ENCODE data around the gene FBXO10.
"Not testable (repeated sequence)": the region's sequence is repeated elsewhere in the genome, so short reads cannot be mapped to it uniquely, and the experiment has no call there.

FBXO10 gene

GRCh38 chr9:37511016-37512010 is 64.9 kb downstream of the FBXO10 start:
- DNase-seq (ENCODE audit: low read depth) = peak; percentile 22

GRCh38 chr9:37510053-37510452 is 66.1 kb downstream of the FBXO10 start:
- DNase-seq (ENCODE audit: low read depth); H3K4me3 ChIP-seq (ENCODE audit: low read depth, low read length): not testable (repeated sequence)

More at GRCh38 chr9:37511016-37512010, 64.9 kb downstream of the FBXO10 start:
- no peak for TF ChIP-seq MAX (IDR thresholded peaks at IDR 0.05; ENCODE audit: low read depth, low read length)
- no peak for TF ChIP-seq MYC (IDR thresholded peaks at IDR 0.05; ENCODE audit: low read depth, low read length)
- TF ChIP-seq POLR2A (IDR thresholded peaks at IDR 0.05; ENCODE audit: extremely low read depth, insufficient read length) = no peak
- no peak for TF ChIP-seq CTCF (IDR thresholded peaks at IDR 0.05; ENCODE audit: low read depth, low read length)
- H3K4me3 ChIP-seq (ENCODE audit: low read depth, low read length) = no peak overlapping the region

GRCh38 chr9:37509536-37509935 is 66.6 kb downstream of the FBXO10 start:
- TF ChIP-seq MAX (IDR thresholded peaks at IDR 0.05; ENCODE audit: low read depth, low read length) (no peak), MYC (IDR thresholded peaks at IDR 0.05; ENCODE audit: low read depth, low read length) (no peak), CTCF (IDR thresholded peaks at IDR 0.05; ENCODE audit: low read depth, low read length) (no peak), POLR2A (IDR thresholded peaks at IDR 0.05; ENCODE audit: extremely low read depth, insufficient read length) (no peak)
- H3K4me3 ChIP-seq (ENCODE audit: low read depth, low read length) = no peak overlapping the region
- DNase-seq (ENCODE audit: low read depth) = no peak

- H3K4me3 ChIP-seq (ENCODE audit: low read depth, low read length) = no peak overlapping the region
- no peak for TF ChIP-seq MAX (IDR thresholded peaks at IDR 0.05; ENCODE audit: low read depth, low read length)
- TF ChIP-seq CTCF (IDR thresholded peaks at IDR 0.05; ENCODE audit: low read depth, low read length) = no peak
- no peak for TF ChIP-seq POLR2A (IDR thresholded peaks at IDR 0.05; ENCODE audit: extremely low read depth, insufficient read length)
- TF ChIP-seq MYC (IDR thresholded peaks at IDR 0.05; ENCODE audit: low read depth, low read length) = no peak
- no peak for DNase-seq (ENCODE audit: low read depth)
These were observed 67.4 kb downstream of the FBXO10 start for GRCh38 chr9:37508834-37509206.

GRCh38 chr9:37508135-37508833 is 67.9 kb downstream of the FBXO10 start:
- no peak for DNase-seq (ENCODE audit: low read depth)
- no peak overlapping the region for H3K4me3 ChIP-seq (ENCODE audit: low read depth, low read length)
- TF ChIP-seq MYC (IDR thresholded peaks at IDR 0.05; ENCODE audit: low read depth, low read length) (no peak), POLR2A (IDR thresholded peaks at IDR 0.05; ENCODE audit: extremely low read depth, insufficient read length) (no peak), MAX (IDR thresholded peaks at IDR 0.05; ENCODE audit: low read depth, low read length) (no peak), CTCF (IDR thresholded peaks at IDR 0.05; ENCODE audit: low read depth, low read length) (no peak)

GRCh38 chr9:37507566-37508134 is 68.5 kb downstream of the FBXO10 start:
- no peak for DNase-seq (ENCODE audit: low read depth)
- no peak overlapping the region for H3K4me3 ChIP-seq (ENCODE audit: low read depth, low read length)
- TF ChIP-seq MAX (IDR thresholded peaks at IDR 0.05; ENCODE audit: low read depth, low read length) (no peak), MYC (IDR thresholded peaks at IDR 0.05; ENCODE audit: low read depth, low read length) (no peak), CTCF (IDR thresholded peaks at IDR 0.05; ENCODE audit: low read depth, low read length) (no peak), POLR2A (IDR thresholded peaks at IDR 0.05; ENCODE audit: extremely low read depth, insufficient read length) (no peak)

Data from NB4 (cell line).